ENCODE results near the gene INCENP. TPM values are rescaled to one million over a fixed set of nuclear protein-coding genes. Genes with fewer than 3 reads are reported as not detected.
"Not testable (repeated sequence)": the region's sequence is repeated elsewhere in the genome, so short reads cannot be mapped to it uniquely, and the experiment has no call there.

The INCENP gene
- total RNA-seq, 1 experiment from 2014 or later, result 46.2 TPM

DNA sequence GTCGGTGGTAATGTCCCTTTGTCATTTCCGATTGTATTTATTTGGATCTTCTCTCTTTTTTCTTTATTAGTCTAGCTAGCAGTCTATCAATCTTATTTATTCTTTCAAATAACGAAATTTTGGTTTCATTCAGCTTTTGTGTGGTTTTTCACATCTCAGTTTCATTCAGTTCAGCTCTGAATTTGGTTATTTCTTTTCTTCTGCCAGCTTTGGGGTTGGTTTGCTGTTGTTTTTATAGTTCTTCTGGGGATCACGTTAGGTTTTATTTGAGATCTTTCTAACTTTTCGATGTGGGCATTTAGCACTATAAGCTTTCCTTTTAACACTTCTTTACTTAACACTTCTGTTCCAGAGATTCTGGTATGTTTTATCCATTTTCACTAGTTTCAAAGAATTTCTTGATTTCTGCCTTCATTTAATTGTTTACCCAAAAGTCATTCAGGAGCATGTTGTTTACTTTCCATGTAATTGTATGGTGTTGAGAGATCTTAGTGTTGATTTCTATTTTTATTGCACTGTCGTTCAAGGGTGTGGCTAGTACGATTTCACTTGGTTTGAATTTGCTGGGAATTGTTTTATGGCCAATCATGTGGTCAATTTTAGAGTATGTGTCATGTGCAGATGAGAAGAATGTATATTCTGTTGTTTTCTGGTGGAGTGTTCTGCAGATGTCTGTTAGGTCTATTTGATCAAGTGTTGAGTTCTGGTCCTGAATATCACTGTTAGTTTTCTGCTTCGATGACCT lies 58.5 kb downstream of the INCENP start:
- no peak for DNase-seq
- H3K4me3 ChIP-seq, result no peak overlapping the region
- H3K9me3 ChIP-seq, result peaks cover 10% of the 10 kb centered on the region
- H3K36me3 ChIP-seq, result no peaks in the 10 kb centered on the region
- H3K27me3 ChIP-seq, result peaks cover 45% of the 10 kb centered on the region

DNA sequence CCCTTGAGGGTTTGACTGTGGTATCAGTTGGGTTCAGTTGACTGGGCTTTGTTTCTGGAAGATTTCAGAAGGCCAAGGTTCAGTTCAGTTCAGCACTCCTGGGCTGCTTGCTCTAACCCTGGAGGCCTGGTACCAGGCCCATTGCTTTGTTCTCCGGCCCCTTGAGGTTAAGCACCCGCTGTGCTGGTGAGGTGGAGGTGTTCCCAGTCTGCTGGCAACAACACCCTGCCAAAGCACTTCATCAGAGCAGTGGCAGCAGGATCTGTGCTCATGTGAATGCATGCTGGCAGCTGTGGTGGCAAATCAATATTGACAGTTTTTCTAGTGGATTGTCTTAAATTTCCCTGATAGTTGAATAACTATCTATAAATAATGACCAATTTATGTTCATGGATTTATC lies 62.4 kb downstream of the INCENP start:
- Histone ChIP-seq H3K36me3 (no peaks in the 10 kb centered on the region), H3K9me3 (peaks cover 10% of the 10 kb centered on the region), H3K4me3 (no peak overlapping the region), H3K27me3 (peaks cover 34% of the 10 kb centered on the region)
- no peak for DNase-seq

DNA sequence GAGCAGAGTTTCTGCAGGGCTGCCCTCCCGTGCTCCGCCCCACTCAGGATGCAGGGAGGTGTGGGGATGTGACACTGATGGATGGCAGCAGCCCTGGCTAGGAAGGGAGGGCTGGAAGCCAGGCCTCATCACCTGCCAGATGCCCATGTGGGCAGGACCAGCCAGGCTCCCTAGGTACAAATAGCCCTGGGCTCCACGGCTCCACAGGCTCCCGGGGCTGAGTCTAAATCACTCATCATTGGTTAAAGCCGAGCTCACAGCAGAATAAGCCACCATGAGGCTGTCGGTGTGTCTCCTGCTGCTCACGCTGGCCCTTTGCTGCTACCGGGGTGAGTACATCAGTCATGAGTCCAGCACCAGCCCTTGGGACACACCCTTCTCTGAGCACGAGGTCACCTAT lies 66.2 kb downstream of the INCENP start, which contains the start of gene SCGB1D1:
Gene SCGB1D1, plus strand, starts transcription at position 206 of the 400 bp plus-strand sequence. Its CDS starts 69 bp downstream, at position 275.
- no peaks in the 10 kb centered on the region for H3K9me3 ChIP-seq
- H3K27me3 ChIP-seq, result peaks cover 40% of the 10 kb centered on the region
- no peak for DNase-seq
- no peaks in the 10 kb centered on the region for H3K36me3 ChIP-seq
- H3K4me3 ChIP-seq, result no peak within 1 kb of the TSS

DNA sequence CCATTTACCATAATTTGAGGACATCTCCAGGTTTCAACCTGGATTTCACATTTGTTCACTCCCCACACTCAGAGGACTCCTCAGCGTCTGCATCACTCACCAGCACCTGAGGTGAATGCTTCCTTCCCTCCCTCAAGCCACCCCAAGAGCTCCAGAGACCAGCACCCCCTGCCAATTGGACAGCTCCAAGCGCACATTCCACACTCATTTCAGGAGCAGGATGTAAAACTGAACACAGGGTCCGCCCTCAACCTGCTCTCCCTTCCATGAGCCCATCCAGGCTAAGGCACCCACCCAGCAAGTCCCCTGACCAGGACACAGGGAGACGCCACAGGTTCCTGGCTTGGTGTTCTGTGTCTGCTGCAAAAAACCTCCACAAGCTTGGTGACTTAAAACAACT lies 70.1 kb downstream of the INCENP start:
- no peaks in the 10 kb centered on the region for H3K36me3 ChIP-seq
- H3K9me3 ChIP-seq, result no peaks in the 10 kb centered on the region
- no peak overlapping the region for H3K4me3 ChIP-seq
- no peak for DNase-seq
- peaks cover 41% of the 10 kb centered on the region for H3K27me3 ChIP-seq

DNA sequence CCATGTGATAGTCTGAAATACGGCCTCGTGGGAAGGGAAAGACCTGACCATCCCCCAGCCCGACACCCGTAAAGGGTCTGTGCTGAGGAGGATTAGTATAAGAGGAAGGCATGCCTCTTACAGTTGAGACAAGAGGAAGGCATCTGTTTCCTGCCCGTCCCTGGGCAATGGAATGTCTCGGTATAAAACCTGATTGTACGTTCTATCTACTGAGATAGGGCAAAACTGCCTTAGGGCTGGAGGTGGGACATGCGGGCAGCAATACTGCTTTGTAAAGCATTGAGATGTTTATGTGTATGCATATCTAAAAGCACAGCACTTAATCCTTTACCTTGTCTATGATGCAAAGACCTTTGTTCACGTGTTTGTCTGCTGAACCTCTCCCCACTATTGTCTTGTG lies 71.2 kb downstream of the INCENP start:
- peaks cover 34% of the 10 kb centered on the region for H3K27me3 ChIP-seq
- not testable (repeated sequence) for H3K9me3 ChIP-seq, DNase-seq, H3K36me3 ChIP-seq, H3K4me3 ChIP-seq

DNA sequence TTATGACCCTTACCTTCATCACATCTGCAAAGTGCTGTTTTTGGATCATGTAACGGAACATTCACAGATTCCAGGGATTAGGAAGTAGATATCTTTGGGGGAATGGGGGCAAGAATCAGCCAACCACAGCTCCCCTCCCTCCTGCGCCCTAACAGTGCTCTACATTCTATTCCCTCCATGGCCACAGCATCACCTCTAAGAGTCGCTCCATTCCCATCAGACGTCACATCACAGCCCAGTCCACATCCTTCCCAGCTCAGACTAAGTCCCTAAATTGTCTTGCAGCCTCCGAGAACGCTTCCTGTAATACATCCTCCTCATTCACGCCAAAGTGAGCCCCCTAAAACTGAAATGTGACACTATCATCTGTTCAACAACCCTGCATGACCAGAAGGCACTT lies 72.1 kb downstream of the INCENP start:
- Histone ChIP-seq H3K9me3 (no peaks in the 10 kb centered on the region), H3K27me3 (peaks cover 35% of the 10 kb centered on the region), H3K36me3 (no peaks in the 10 kb centered on the region), H3K4me3 (no peak overlapping the region)
- no peak for DNase-seq

DNA sequence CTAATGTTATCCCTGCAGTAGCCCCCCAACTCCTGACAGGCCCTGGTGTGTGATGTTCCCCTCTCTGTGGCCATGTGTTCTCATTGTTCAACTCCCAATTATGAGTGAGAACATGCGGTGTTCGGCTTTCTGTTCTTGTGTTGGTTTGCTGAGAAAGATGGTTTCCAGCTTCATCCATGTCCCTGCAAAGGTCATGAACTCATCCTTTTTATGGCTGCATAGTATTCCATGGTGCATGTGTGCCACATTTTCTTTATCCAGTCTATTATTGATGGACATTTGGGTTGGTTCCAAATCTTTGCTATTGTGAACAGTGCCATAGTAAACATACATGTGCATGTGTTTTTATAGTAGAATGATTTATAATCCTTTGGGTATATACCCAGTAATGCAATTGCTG lies 73.6 kb downstream of the INCENP start:
- DNase-seq, H3K9me3 ChIP-seq, H3K4me3 ChIP-seq, H3K36me3 ChIP-seq: not testable (repeated sequence)
- peaks cover 26% of the 10 kb centered on the region for H3K27me3 ChIP-seq

DNA sequence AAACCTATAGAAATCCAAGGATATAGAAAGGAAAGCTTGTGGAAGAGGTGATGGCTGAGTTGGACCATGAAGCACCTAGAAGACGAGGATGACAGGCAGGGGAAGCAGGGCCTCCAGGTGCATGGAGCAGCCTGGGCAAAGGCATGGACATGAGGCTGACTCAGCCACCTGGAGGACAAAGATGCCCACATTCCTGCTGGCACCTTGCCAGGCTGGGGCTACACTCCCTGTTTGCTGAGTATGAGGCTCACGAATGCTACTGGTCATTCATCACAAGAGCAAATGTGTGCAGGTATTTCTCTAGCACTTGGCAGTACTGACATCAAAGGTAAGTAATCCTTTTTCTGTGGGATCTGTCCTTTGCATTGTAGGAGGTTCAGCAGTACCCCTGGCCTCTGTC lies 77.6 kb downstream of the INCENP start:
- Histone ChIP-seq H3K4me3 (no peak overlapping the region), H3K27me3 (peaks cover 12% of the 10 kb centered on the region), H3K9me3 (no peaks in the 10 kb centered on the region), H3K36me3 (no peaks in the 10 kb centered on the region)
- DNase-seq, result no peak

Other genes starting within 250 kb of the INCENP start
- 32.7 and 59.7 TPM in 2 replicates for gene FADS3, start 232.5 kb upstream of the INCENP start, total RNA-seq (2014; rRNA removed; shearing (Covaris generic); ENCODE audit: low replicate concordance)
- 2.8 and 3.0 TPM in 2 replicates for gene RAB3IL1, start 206.4 kb upstream of the INCENP start, total RNA-seq (2014; rRNA removed; shearing (Covaris generic); ENCODE audit: low replicate concordance)
- not detected in 2 replicates for gene BEST1, start 173.7 kb upstream of the INCENP start, total RNA-seq (2014; rRNA removed; shearing (Covaris generic); ENCODE audit: low replicate concordance)
- gene FTH1, start 156.4 kb upstream of the INCENP start, total RNA-seq (2014; rRNA removed; shearing (Covaris generic); ENCODE audit: low replicate concordance), result 301 and 415 TPM in 2 replicates
- gene SCGB1D1, start 66.2 kb downstream of the INCENP start, total RNA-seq (2014; rRNA removed; shearing (Covaris generic); ENCODE audit: low replicate concordance), result not detected in 2 replicates
- gene SCGB2A1, start 84.7 kb downstream of the INCENP start, total RNA-seq (2014; rRNA removed; shearing (Covaris generic); ENCODE audit: low replicate concordance), result not detected in 2 replicates
- not detected in 2 replicates for gene SCGB1D2, start 118.2 kb downstream of the INCENP start, total RNA-seq (2014; rRNA removed; shearing (Covaris generic); ENCODE audit: low replicate concordance)
- not detected in 2 replicates for gene SCGB2A2, start 146.1 kb downstream of the INCENP start, total RNA-seq (2014; rRNA removed; shearing (Covaris generic); ENCODE audit: low replicate concordance)
- gene SCGB1D4, start 175.1 kb downstream of the INCENP start, total RNA-seq (2014; rRNA removed; shearing (Covaris generic); ENCODE audit: low replicate concordance), result not detected in 2 replicates
- gene ASRGL1, start 213.4 kb downstream of the INCENP start, total RNA-seq (2014; rRNA removed; shearing (Covaris generic); ENCODE audit: low replicate concordance), result 5.1 and 6.0 TPM in 2 replicates